ENCODE measurements around the gene SLC44A1. TPM values are rescaled to one million over a fixed set of nuclear protein-coding genes. Genes with fewer than 3 reads are reported as not detected.

The SLC44A1 gene
- total RNA-seq, 1 donor from 2014 or later: 54.9 TPM

DNA sequence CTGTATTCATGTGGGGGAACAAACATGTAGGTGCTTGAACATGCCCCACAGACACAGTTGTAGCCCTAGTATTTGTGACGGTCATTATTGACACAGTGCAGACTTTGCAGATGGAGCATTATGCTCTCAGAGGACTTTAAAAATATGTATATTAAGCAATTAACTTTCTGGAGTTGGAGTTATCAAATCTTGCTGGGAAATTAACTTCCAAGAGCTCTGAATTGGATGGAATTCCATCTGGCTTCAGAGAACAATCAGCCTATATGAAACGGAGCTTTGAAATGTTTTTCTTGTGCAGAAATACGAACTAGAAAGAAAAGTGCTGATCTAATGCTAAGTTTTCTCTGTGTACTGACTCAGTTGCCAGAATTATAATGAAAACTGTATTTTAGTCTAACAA lies 152.4 kb downstream of the SLC44A1 start:
- no peak for DNase-seq

GRCh38 chr9:105399117-105399516 lies 154.7 kb downstream of the SLC44A1 start:
- no peak for DNase-seq

DNA sequence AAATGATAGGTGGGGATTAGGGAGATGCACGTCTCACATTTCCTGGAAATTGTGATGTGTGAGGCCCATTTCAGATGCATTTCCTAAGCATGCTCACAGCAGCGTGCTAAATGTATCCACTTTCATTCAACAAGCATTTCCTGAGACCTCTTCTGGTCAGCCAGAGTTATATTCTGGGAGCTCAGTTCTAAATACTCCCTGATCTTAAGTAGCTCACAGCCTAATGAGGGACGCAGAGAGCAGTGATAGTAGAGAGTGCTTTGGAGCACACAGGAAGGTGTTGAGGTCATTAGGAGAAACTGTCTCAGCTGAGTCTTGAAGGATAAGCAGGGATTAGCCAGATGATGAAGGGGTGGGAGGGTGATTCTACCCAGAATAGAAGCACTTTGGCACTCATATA lies 157.2 kb downstream of the SLC44A1 start:
- no peak for DNase-seq

GRCh38 chr9:105403552-105404248 lies 159.2 kb downstream of the SLC44A1 start:
- DNase-seq: no peak

- no peak for DNase-seq
These were observed 161.2 kb downstream of the SLC44A1 start for GRCh38 chr9:105405514-105406131.

GRCh38 chr9:105406369-105406768 lies 161.9 kb downstream of the SLC44A1 start:
- DNase-seq: no peak

GRCh38 chr9:105413525-105413924 lies 169.1 kb downstream of the SLC44A1 start:
- no peak for DNase-seq

DNA sequence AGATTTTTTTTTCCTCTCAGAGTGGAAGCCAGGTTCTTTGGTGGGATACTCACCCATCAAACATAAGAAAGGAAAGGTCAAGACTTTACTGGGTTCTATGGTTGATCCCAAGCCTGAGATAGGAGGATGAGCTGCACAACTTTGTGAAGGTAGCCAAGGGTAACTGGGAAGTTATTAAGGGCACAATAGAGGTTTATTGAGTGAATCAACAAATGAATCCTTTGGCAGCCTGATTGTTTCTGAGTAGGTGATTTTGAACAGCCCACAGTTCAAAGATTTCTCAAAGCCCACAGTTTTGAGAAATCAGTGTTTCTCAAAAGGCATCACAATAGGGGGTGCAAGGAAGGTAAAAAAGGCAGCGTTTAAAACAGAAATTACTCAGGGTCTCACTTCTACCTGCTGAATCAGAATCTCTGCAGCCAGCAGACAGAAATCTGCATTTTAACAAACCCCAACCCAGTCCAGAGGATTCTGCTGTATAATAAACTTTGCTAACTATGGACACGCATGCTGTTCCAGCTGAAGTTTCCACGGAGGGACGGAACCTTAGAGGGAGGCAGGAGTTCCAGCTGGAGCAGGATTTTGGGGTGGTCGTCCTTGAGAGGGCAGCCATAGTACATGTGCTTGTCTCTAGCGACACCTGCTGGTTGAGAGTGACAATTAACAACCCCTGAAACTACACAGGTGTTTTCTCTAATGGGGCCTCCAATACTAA lies 170.7 kb downstream of the SLC44A1 start:
- no peak for DNase-seq

GRCh38 chr9:105415662-105415980 lies 171.2 kb downstream of the SLC44A1 start:
- DNase-seq: no peak

DNA sequence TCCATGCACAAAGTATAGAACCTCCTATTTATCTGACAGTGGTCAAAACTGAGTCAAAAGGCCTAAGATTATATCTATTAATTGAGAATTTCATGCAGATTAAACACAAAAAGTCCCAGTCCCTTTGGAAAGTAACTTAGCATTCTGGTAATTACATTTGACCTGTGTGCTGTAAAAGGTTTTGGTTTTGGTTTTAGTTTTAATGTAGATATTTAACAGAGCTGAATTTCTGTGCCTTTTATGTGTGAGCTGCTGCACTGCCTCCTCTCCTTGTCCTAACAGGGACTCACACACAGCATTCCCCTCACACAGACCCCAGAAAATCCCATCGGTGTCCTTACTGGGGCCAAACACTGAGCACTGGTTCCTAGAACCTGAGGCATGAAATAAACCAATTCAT lies 172.4 kb downstream of the SLC44A1 start:
- no peak for DNase-seq

DNA sequence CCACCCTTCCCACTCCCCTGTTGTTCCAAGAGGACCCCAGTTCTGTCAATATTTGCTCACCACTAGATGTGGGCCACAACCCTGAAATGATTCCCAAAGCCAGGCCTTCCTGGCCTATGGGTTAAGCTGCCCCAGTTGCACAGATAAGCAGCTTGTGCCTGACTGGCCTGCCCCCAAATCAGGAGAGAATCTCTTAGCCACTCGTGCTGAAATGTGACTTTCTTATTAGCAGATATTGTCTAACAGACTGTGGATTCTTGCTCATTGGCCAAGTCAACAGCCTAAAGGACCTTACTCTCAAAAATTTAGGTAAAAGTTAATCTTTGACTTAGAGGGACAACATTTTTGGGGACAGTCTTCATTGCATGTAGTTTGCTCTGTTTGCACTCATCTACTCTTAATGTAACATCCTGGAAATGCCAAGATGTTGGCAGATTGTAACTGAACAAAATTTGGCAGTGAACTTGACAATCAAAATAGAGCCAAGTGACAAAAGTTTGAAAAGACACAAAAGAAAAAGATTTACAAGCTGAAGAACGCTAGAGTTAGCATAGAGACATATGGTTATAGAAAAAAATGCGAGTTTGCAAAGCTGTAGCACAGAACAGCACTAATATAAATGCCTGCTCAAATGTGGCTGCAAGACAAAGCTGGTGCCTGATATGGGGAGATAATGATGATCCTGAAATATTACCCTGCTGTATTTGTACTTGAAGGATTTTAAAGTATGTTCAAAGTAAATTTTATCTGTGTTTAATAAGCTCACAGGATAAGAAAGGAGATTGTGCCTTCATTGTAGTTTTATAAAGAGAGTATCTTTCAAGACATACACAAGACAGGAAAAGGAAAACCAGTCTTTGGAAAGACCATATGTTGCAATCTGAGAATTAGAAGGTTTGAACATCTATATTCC lies 174.4 kb downstream of the SLC44A1 start:
- no peak for DNase-seq

- no peak for DNase-seq
These were observed 175.6 kb downstream of the SLC44A1 start for GRCh38 chr9:105419816-105420597.

GRCh38 chr9:105421154-105421553 lies 176.7 kb downstream of the SLC44A1 start:
- no peak for DNase-seq

- DNase-seq: no peak
These were observed 177.4 kb downstream of the SLC44A1 start for GRCh38 chr9:105421864-105422263.

GRCh38 chr9:105425816-105426433 lies 181.5 kb downstream of the SLC44A1 start:
- no peak for DNase-seq

DNA sequence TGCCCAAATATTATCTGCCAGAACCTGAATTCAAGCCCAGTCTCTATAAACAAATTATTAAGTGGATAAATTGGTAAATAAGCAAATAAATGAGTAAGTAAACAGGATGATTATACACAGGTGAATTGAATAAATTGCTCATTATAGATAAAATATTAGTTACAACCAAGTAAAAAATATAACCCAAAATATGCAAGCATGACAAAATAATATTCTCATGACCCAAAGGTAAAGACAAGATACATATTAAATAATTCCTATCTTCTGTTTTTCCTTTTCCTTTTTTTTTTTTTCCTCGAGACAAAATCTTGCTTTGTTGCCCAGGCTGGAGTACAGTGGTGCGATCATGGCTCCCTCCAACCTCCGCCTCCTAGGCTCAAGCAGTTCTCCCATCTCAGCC lies 182.2 kb downstream of the SLC44A1 start:
- DNase-seq: no peak

DNA sequence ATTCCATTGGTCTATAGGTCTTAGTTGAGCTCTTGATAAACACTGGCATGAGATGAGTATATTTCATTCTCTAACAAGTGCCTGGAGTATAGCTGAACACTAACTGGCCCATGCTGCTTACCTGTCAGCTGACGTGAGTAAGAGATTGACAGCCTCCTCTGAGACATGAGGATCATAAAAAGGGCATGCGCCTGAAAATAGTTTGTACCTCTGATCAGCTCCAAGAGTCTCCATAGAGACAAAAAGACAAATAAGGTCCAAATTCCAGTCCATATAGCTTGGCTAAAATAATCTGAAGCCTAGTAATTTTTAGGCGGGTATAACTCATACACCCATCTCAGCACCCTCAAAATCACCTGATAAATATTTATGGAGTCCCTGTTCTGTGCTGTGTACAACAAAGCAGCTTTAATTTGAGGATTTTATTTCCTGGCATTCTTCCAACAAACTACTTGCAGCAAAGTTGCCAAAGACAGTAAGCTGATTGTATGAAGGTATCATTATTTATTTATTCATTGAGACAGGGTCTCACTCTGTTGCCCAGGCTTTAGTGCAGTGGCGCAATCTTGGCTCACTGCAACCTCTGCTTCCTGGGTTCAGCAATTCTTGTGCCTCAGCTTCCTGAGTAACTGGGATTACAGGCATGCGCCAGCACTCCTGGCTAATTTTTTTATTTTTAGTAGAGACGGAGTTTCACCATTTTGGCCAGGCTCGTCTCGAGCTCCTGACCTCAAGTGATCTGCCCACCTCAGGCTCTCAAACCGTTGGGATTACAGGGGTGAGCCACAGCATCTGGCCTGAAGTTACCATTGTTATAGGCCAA lies 187.2 kb downstream of the SLC44A1 start:
- no peak for DNase-seq

DNA sequence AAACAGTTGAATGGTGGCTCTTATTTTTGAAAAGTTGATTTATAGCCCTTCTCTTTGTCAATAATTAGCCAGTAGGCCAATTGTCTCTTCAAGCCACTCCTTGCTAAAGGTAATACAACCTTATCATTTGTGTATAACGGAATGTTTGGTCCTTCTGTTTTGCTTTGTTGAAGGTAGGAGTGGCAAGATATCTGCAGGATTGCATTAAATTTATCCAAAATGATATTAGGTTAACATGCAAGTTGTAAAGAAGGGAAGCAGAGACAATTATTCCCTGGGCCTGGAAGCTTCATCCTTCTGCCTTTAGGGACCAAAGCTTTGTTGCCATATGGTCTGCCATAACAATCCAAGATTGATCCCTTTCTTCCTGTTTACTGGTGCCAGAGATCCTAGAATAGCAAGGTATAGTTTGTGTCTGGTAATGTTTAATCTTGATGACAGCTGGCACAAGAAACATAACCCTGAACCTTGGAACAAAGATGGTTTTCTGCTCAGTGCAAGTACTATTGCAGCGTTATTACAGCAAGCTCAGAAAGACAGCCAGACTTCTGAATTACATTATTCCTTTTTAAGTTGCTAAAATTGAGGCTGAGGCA lies 187.9 kb downstream of the SLC44A1 start:
- no peak for DNase-seq

DNA sequence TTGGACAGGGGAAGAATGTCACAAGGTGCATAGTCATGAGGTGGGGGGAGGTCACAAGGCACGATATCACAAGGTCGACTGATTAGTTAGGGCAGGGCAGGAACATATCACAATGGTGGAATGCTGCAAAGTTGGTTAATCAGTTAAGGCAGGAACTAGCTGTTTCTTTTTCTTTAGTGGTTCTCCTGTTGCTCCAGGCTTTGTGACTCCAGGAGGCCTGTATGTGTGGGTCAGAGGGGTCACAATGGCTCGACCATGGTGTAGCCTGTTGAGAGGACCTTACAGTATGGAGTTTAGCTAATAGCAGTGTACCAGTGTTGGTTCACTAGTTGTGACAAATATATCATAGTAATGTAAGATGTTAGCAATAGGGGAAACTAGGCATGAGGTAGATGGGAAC lies 191.0 kb downstream of the SLC44A1 start:
- no peak for DNase-seq

- DNase-seq: no peak
These were observed 192.3 kb downstream of the SLC44A1 start for GRCh38 chr9:105436783-105437182.
